Adrenal gland (tissue), 12 donors: Measurements from ENCODE around the gene ELL2. TPM values are rescaled to one million over a fixed set of nuclear protein-coding genes. Genes with fewer than 3 reads are reported as not detected.

Experiments used
- DNase-seq, 7 donors: peaks; one replicate each; pipeline ENCODE4 v3.0.0-alpha.2; 2019 to 2020
- H3K27ac ChIP-seq, 5 donors: fragments of 200-600 bp; sonication (generic) in 4 of 5; 1 replicate in 3 of 5; 2 replicates in 2 of 5; pipeline versions ENCODE4 v1.5.1 to v1.8.0; 2016 to 2020; ENCODE audit warnings: mild to moderate bottlenecking in 1 of 5
- H3K27me3 ChIP-seq: fragments of 200-600 bp; 2 replicates; pipeline ENCODE4 v1.8.0; 2021
- H3K36me3 ChIP-seq, 2 donors: fragments of 200-600 bp; replicated peaks in 1 of 2; 1 replicate in 1 of 2; 2 replicates in 1 of 2; pipeline versions ENCODE4 v1.5.1 to v1.8.0; 2018 to 2022
- H3K4me1 ChIP-seq, 2 donors: fragments of 200-600 bp; replicated peaks in 1 of 2; 1 replicate in 1 of 2; 2 replicates in 1 of 2; pipeline versions ENCODE4 v1.5.1 to v1.8.0; 2018 to 2021
- H3K4me3 ChIP-seq, 4 donors: fragments of 200-600 bp; sonication (generic) in 3 of 4; one replicate each; pipeline ENCODE4 v1.5.1; 2016 to 2018
- H3K9me3 ChIP-seq, 3 donors: fragments of 200-600 bp; sonication (generic) in 1 of 3; replicated peaks in 1 of 3; 1 replicate in 2 of 3; 2 replicates in 1 of 3; pipeline versions ENCODE4 v1.5.1 to v1.8.0; 2016 to 2021
- POLR2A ChIP-seq, 2 donors: fragments of 450-650 bp; IDR thresholded peaks; one replicate each; pipeline ENCODE4 v1.6.1; 2017; ENCODE audit warnings: antibody characterized with exemption in 2 of 2, mild to moderate bottlenecking in 2 of 2, moderate library complexity in 1 of 2
- WGBS, 4 donors: extraction: QIAGEN DNeasy Blood & Tissue Kit in 2 of 4; methylation state at CpG; one replicate each; pipeline versions ENCODE4 v1.1.5 to v1.1.7; 2013 to 2017; 5-methylcytosine and 5-hydroxymethylcytosine counted together
- intact Hi-C, 2 donors: fragments of 100-400 bp; cut with DNase I; formaldehyde crosslinking; loops; one replicate each; pipeline versions ENCODE4 v1.14.1 to v1.15.0; 2022 to 2023
- polyA plus RNA-seq, 3 donors: library from polyadenylated mRNA; stranded (reverse); fragments of 200-250 nt in 2 of 3; fragments of 350-450 nt in 1 of 3; fragmentation: Illumina TruSeq in 1 of 3; extraction: RNeasy Lipid Tissue Mini Kit (QIAGEN cat#74804) in 1 of 3; gene quantifications; one replicate each; pipeline ENCODE4 v1.2.3, GENCODE V29; 2013 to 2014
- total RNA-seq, 9 donors: library from RNA; depleted of rRNA in 4 of 9; stranded (reverse); fragments of >200 nt in 4 of 9; fragments of 120-200 nt in 1 of 9; fragmentation: NEBNext Ultra II Directional in 1 of 9; extraction: Animal tissue kit (Norgen Biotek cat#: 25700) in 1 of 9; gene quantifications; one replicate each; pipeline versions ENCODE4 v1.1.0 to v1.2.4, GENCODE V29; 2013 to 2023
- TF ChIP-seq, protein P1 (sequence below), 6 experiments: fragments of 450-650 bp in 4 of 6; fragments of 200-600 bp in 2 of 6; sonication (generic) in 1 of 6; IDR thresholded peaks; 1 replicate in 5 of 6; 2 replicates in 1 of 6; pipeline versions ENCODE4 v1.5.1 to v1.8.0; 2016 to 2021; ENCODE audit warnings: antibody characterized with exemption in 6 of 6, mild to moderate bottlenecking in 2 of 6, moderate library complexity in 1 of 6
- donor health status: healthy with polysubstance abuse.
- donor health status: Bipolar disorder and iron deficiency.
- donor health status: DM: yes; HTN: yes; CAD: no.
- donor health status: DM: no; HTN: no; CAD: no.
- donor health status: DM: no; HTN: no; CAD: no.
- donor health status: DM: yes; HTN: yes; CAD: no.

The ELL2 gene
- total and polyA plus RNA-seq, 12 donors, result 3.4 to 27.5 (median 14.5) TPM

GRCh38 chr5:95949810-95950209, 11.8 kb downstream of the ELL2 start:
- H3K4me3 ChIP-seq, result no peak overlapping the region
- no peaks in the 10 kb centered on the region for H3K36me3 ChIP-seq
- H3K4me1 ChIP-seq, result peaks cover 0 to 13% of the 10 kb centered on the region in 2 donors
- H3K9me3 ChIP-seq, result no peaks in the 10 kb centered on the region
- WGBS, 4 donors, result 92 to 98% (median 97%) methylated on average over 1 of the region's 1 CpG
- no peaks in the 10 kb centered on the region for H3K27me3 ChIP-seq
- intact Hi-C loops, result no loop called here
- no peak for TF ChIP-seq POLR2A (IDR thresholded peaks at IDR 0.05)
- TF ChIP-seq, protein P1, sequence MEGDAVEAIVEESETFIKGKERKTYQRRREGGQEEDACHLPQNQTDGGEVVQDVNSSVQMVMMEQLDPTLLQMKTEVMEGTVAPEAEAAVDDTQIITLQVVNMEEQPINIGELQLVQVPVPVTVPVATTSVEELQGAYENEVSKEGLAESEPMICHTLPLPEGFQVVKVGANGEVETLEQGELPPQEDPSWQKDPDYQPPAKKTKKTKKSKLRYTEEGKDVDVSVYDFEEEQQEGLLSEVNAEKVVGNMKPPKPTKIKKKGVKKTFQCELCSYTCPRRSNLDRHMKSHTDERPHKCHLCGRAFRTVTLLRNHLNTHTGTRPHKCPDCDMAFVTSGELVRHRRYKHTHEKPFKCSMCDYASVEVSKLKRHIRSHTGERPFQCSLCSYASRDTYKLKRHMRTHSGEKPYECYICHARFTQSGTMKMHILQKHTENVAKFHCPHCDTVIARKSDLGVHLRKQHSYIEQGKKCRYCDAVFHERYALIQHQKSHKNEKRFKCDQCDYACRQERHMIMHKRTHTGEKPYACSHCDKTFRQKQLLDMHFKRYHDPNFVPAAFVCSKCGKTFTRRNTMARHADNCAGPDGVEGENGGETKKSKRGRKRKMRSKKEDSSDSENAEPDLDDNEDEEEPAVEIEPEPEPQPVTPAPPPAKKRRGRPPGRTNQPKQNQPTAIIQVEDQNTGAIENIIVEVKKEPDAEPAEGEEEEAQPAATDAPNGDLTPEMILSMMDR (IDR thresholded peaks at IDR 0.05), result no peak
- DNase-seq, result no peak
- H3K27ac ChIP-seq, result no peak overlapping the region

- H3K36me3 ChIP-seq, result no peaks in the 10 kb centered on the region
- no peaks in the 10 kb centered on the region for H3K27me3 ChIP-seq
- H3K27ac ChIP-seq, result no peak overlapping the region
- intact Hi-C loops, result no loop called here
- no peak overlapping the region for H3K4me3 ChIP-seq
- H3K4me1 ChIP-seq, result peaks cover 0 to 13% of the 10 kb centered on the region in 2 donors
- DNase-seq, result no peak
- H3K9me3 ChIP-seq, result no peaks in the 10 kb centered on the region
- TF ChIP-seq, protein P1 (IDR thresholded peaks at IDR 0.05), result no peak
- no peak for TF ChIP-seq POLR2A (IDR thresholded peaks at IDR 0.05)
These were observed 13.0 kb downstream of the ELL2 start for GRCh38 chr5:95948631-95949030.

DNA sequence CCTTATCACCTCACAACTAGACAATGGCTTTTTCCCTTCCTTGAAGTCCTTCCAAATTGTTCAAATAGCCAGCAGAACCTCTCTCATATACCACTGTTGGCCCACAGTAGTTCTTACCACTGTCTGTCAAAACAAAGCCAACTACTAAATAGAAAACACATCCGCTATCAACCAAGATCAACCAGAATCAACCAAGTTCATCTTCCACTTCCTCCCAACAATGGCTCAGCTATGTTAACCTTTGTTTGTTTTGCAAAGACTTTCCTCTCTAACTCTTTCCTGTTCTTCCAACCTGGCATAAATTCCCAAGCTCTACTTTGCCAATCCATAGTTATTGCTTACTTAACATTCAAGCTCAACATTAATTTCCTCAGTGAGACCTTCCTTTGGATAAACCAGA, 15.2 kb downstream of the ELL2 start:
- H3K4me1 ChIP-seq, result peaks cover 0 to 3% of the 10 kb centered on the region in 2 donors
- no peaks in the 10 kb centered on the region for H3K27me3 ChIP-seq
- H3K27ac ChIP-seq, result no peak overlapping the region
- no peaks in the 10 kb centered on the region for H3K36me3 ChIP-seq
- H3K4me3 ChIP-seq, result no peak overlapping the region
- no peaks in the 10 kb centered on the region for H3K9me3 ChIP-seq
- WGBS, 4 donors, result 88 to 100% (median 100%) methylated on average over 1 of the region's 1 CpG
- DNase-seq, result no peak
- no peak for TF ChIP-seq POLR2A (IDR thresholded peaks at IDR 0.05)
- TF ChIP-seq, protein P1 (IDR thresholded peaks at IDR 0.05), result no peak
- intact Hi-C loops, result no loop called here

- TF ChIP-seq, protein P1 (IDR thresholded peaks at IDR 0.05), result no peak
These were observed 18.7 kb downstream of the ELL2 start for GRCh38 chr5:95942968-95943367.

More at GRCh38 chr5:95942968-95943367, 18.7 kb downstream of the ELL2 start:
- H3K27me3 ChIP-seq, result no peaks in the 10 kb centered on the region
- H3K27ac ChIP-seq, result no peak overlapping the region
- 59 to 81% (median 75%) methylated on average over 2 of the region's 2 CpGs for WGBS, 4 donors
- H3K9me3 ChIP-seq, result no peaks in the 10 kb centered on the region
- no peak overlapping the region for H3K4me3 ChIP-seq
- H3K4me1 ChIP-seq, result no peaks in the 10 kb centered on the region
- no peaks in the 10 kb centered on the region for H3K36me3 ChIP-seq
- intact Hi-C loops, result no loop called here
- DNase-seq, result no peak
